Natural killer cell (primary cell): ENCODE results near the gene SERINC3. TPM values are rescaled to one million over a fixed set of nuclear protein-coding genes. Genes with fewer than 3 reads are reported as not detected.

Source experiments
- ATAC-seq, 3 donors: fragments of 150-1000 bp in 2 of 3; fragments of 200-7000 bp in 1 of 3; cut with Tn5 transposase; 1 replicate in 1 of 3; 2 replicates in 2 of 3; pipeline ENCODE4 v1.10.0; 2021; ENCODE audit warnings: mild to moderate bottlenecking in 2 of 3, moderate library complexity in 2 of 3
- DNase-seq, 2 donors: peaks; one replicate each; pipeline versions ENCODE4 v3.0.0 to v3.0.0-alpha.2; 2013 to 2021; ENCODE audit warnings: mixed read lengths in 1 of 2
- H3K27ac ChIP-seq: one replicate; pipeline ENCODE4 v1.5.1; 2013; ENCODE audit warnings: mild to moderate bottlenecking, low read length
- H3K27me3 ChIP-seq: one replicate; pipeline ENCODE4 v1.6.1; 2013; ENCODE audit warnings: low read length; ENCODE audit not compliant: control insufficient read depth, insufficient read depth
- H3K36me3 ChIP-seq: one replicate; pipeline ENCODE4 v1.6.1; 2013; ENCODE audit warnings: low read length; ENCODE audit not compliant: control insufficient read depth, insufficient read depth
- H3K4me1 ChIP-seq: one replicate; pipeline ENCODE4 v1.6.1; 2013; ENCODE audit warnings: low read length; ENCODE audit not compliant: control insufficient read depth, insufficient read depth
- H3K4me3 ChIP-seq: one replicate; pipeline ENCODE4 v1.5.1; 2013; ENCODE audit warnings: low read length
- H3K9me3 ChIP-seq: one replicate; pipeline ENCODE4 v1.6.1; 2013; ENCODE audit warnings: low read length; ENCODE audit not compliant: control insufficient read depth, insufficient read depth
- H3K27ac Mint-ChIP-seq, 2 donors: one replicate each; pipeline ENCODE4 v1.8.0; 2022; ENCODE audit warnings: mild to moderate bottlenecking in 2 of 2, mixed read lengths in 2 of 2, moderate library complexity in 1 of 2
- H3K27me3 Mint-ChIP-seq, 2 donors: one replicate each; pipeline ENCODE4 v1.8.0; 2022; ENCODE audit warnings: low read depth in 2 of 2, mixed read lengths in 2 of 2
- H3K36me3 Mint-ChIP-seq: one replicate; pipeline ENCODE4 v1.8.0; 2022; ENCODE audit warnings: mixed read lengths
- H3K4me1 Mint-ChIP-seq, 2 donors: one replicate each; pipeline ENCODE4 v1.8.0; 2022; ENCODE audit warnings: mixed read lengths in 2 of 2
- H3K4me3 Mint-ChIP-seq: one replicate; pipeline ENCODE4 v1.8.0; 2022; ENCODE audit warnings: mild to moderate bottlenecking, moderate library complexity, mixed read lengths
- H3K9me3 Mint-ChIP-seq, 2 donors: one replicate each; pipeline ENCODE4 v1.8.0; 2022; ENCODE audit warnings: mixed read lengths in 2 of 2
- CTCF ChIP-seq: fragments of 200-600 bp; IDR thresholded peaks from one replicate; pipeline ENCODE4 v1.8.0; 2022; ENCODE audit warnings: antibody characterized with exemption
- whole genome bisulfite sequencing: methylation state at CpG from one replicate; pipeline ENCODE4 v1.1.7; 2013; ENCODE audit warnings: missing lambda C conversion rate; ENCODE audit not compliant: insufficient coverage; 5-methylcytosine and 5-hydroxymethylcytosine counted together
- intact Hi-C: fragments of 100-400 bp; cut with micrococcal nuclease; formaldehyde crosslinking; loops from one replicate; pipeline ENCODE4 v1.14.2; 2022
- total RNA-seq, 4 donors: library from RNA; stranded (reverse); fragments of 120-200 nt in 1 of 4; gene quantifications; one replicate each; pipeline versions ENCODE4 v1.2.3 to v1.2.4, GENCODE V29; 2013 to 2022

The SERINC3 gene
- total RNA-seq, 3 donors from 2014 or later (not counting 1 experiment from before 2014, with no cell fraction given) = 70.1 to 89.6 (median 78.6) TPM

GRCh38 chr20:44502968-44503367, 18.9 kb downstream of the SERINC3 start:
- ATAC-seq = no peak
- intact Hi-C loops = no loop called here
- peaks cover 0 to 6% of the 10 kb centered on the region in 2 donors for H3K4me1 Mint-ChIP-seq
- Histone ChIP-seq H3K27ac (no peak overlapping the region), H3K4me1 (no peaks in the 10 kb centered on the region), H3K36me3 (peaks cover 81% of the 10 kb centered on the region), H3K27me3 (no peaks in the 10 kb centered on the region), H3K4me3 (no peak overlapping the region), H3K9me3 (no peaks in the 10 kb centered on the region)
- no CpG with 5 or more reads among the region's 1 CpG for WGBS
- H3K4me3 Mint-ChIP-seq = no peak overlapping the region
- DNase-seq = no peak
- no peak for TF ChIP-seq CTCF
- peak overlapping the region in 1 of 2 donors; percentile 29 for H3K27ac Mint-ChIP-seq
- no peaks in the 10 kb centered on the region for H3K9me3 Mint-ChIP-seq
- peaks cover 30% of the 10 kb centered on the region for H3K36me3 Mint-ChIP-seq
- no peaks in the 10 kb centered on the region for H3K27me3 Mint-ChIP-seq

- no peak for DNase-seq
- H3K4me1 Mint-ChIP-seq = peaks cover 0 to 6% of the 10 kb centered on the region in 2 donors
- H3K9me3 Mint-ChIP-seq = no peaks in the 10 kb centered on the region
- peak overlapping the region; percentile 6 to 17 for H3K27ac Mint-ChIP-seq
- Histone ChIP-seq H3K27me3 (no peaks in the 10 kb centered on the region), H3K4me1 (no peaks in the 10 kb centered on the region), H3K36me3 (peaks cover 82% of the 10 kb centered on the region), H3K9me3 (no peaks in the 10 kb centered on the region), H3K4me3 (no peak overlapping the region), H3K27ac (no peak overlapping the region)
- H3K36me3 Mint-ChIP-seq = peaks cover 30% of the 10 kb centered on the region
- TF ChIP-seq CTCF = no peak
- intact Hi-C loops = no loop called here
- 98% methylated on average over 5 of the region's 5 CpGs for WGBS
- no peak for ATAC-seq
- no peak overlapping the region for H3K4me3 Mint-ChIP-seq
- H3K27me3 Mint-ChIP-seq = no peaks in the 10 kb centered on the region
Observed at GRCh38 chr20:44501448-44501847, 20.4 kb downstream of the SERINC3 start.

GRCh38 chr20:44500221-44500620, 21.6 kb downstream of the SERINC3 start:
- no peak for TF ChIP-seq CTCF
- no peak for DNase-seq
- Mint-ChIP-seq H3K27ac (no peak overlapping the region), H3K4me1 (peaks cover 6 to 8% of the 10 kb centered on the region in 2 donors), H3K36me3 (peaks cover 38% of the 10 kb centered on the region), H3K9me3 (no peaks in the 10 kb centered on the region), H3K4me3 (no peak overlapping the region), H3K27me3 (no peaks in the 10 kb centered on the region)
- intact Hi-C loops = no loop called here
- H3K27me3 ChIP-seq = no peaks in the 10 kb centered on the region
- H3K9me3 ChIP-seq = no peaks in the 10 kb centered on the region
- H3K4me1 ChIP-seq = no peaks in the 10 kb centered on the region
- ATAC-seq = no peak
- H3K4me3 ChIP-seq = no peak overlapping the region
- H3K36me3 ChIP-seq = peaks cover 89% of the 10 kb centered on the region
- no peak overlapping the region for H3K27ac ChIP-seq
- 95% methylated on average over 3 of the region's 3 CpGs for WGBS

GRCh38 chr20:44497761-44498160, 24.1 kb downstream of the SERINC3 start:
- Mint-ChIP-seq H3K9me3 (no peaks in the 10 kb centered on the region), H3K27ac (no peak overlapping the region), H3K4me3 (no peak overlapping the region), H3K36me3 (peaks cover 48% of the 10 kb centered on the region), H3K27me3 (no peaks in the 10 kb centered on the region), H3K4me1 (peaks cover 8 to 10% of the 10 kb centered on the region in 2 donors)
- ATAC-seq (no peak), DNase-seq (no peak)
- Histone ChIP-seq H3K27ac (no peak overlapping the region), H3K9me3 (no peaks in the 10 kb centered on the region), H3K4me1 (peaks cover 1% of the 10 kb centered on the region), H3K27me3 (no peaks in the 10 kb centered on the region), H3K36me3 (peaks cover 87% of the 10 kb centered on the region), H3K4me3 (no peak overlapping the region)
- no peak for TF ChIP-seq CTCF
- 91% methylated on average over 3 of the region's 3 CpGs for WGBS
- intact Hi-C loops = no loop called here
